OCI-LY7 (cell line): Measurements from ENCODE around the gene TOM1L2. TPM values are rescaled to one million over a fixed set of nuclear protein-coding genes. Genes with fewer than 3 reads are reported as not detected.

ENCODE experiments used
- BruUV-seq: library from RNA; stranded (reverse); fragments of 400-500 nt; replicated peaks from 2 replicates; lab custom pipeline; 2021; lab: Mats Ljungman, UMichigan
- CTCF ChIA-PET: fragments of 300-600 bp; sonication (Branson Sonifier 250); formaldehyde crosslinking; loops from one replicate; lab custom pipeline; 2022; ENCODE audit warnings: antibody characterized with exemption; ENCODE audit not compliant: unreplicated experiment; lab: Charles Lee
- POLR2A ChIA-PET: fragments of 300-600 bp; sonication (Branson Sonifier 250); formaldehyde crosslinking; loops from one replicate; lab custom pipeline; 2022; ENCODE audit warnings: antibody characterized with exemption; lab: Charles Lee
- DNase-seq: peaks from one replicate; pipeline ENCODE4 v3.0.0-alpha.2; 2015; ENCODE audit warnings: low spot score
- H2AFZ ChIP-seq: fragments of 200-600 bp; sonication (generic), shearing (Covaris generic); 2 replicates; pipeline ENCODE4 v1.6.1; 2014; ENCODE audit warnings: mild to moderate bottlenecking, antibody characterized with exemption, low read length, moderate library complexity
- H3K27ac ChIP-seq: fragments of 200-600 bp; sonication (generic); 2 replicates; pipeline ENCODE4 v1.5.1; 2014; ENCODE audit warnings: mixed run types, low read depth, mild to moderate bottlenecking, moderate library complexity, low read length, inconsistent platforms; ENCODE audit not compliant: poor library complexity, severe bottlenecking
- H3K36me3 ChIP-seq: fragments of 200-600 bp; sonication (generic); 2 replicates; pipeline ENCODE4 v1.6.1; 2014; ENCODE audit warnings: mild to moderate bottlenecking, antibody characterized with exemption, low read length, moderate library complexity, mixed read lengths; ENCODE audit not compliant: insufficient read depth
- H3K4me1 ChIP-seq: fragments of 200-600 bp; sonication (generic); 2 replicates; pipeline ENCODE4 v1.5.1; 2014; ENCODE audit warnings: mild to moderate bottlenecking, low read length; ENCODE audit not compliant: insufficient read depth, poor library complexity, severe bottlenecking
- H3K4me2 ChIP-seq: fragments of 200-600 bp; sonication (generic); 2 replicates; pipeline ENCODE4 v1.6.1; 2014; ENCODE audit warnings: mild to moderate bottlenecking, low read length
- H3K4me3 ChIP-seq: fragments of 200-600 bp; sonication (generic); 2 replicates; pipeline ENCODE4 v1.5.1; 2014; ENCODE audit warnings: mild to moderate bottlenecking, low read depth, low read length; ENCODE audit not compliant: poor library complexity, severe bottlenecking
- H3K79me2 ChIP-seq: fragments of 200-600 bp; sonication (generic); 2 replicates; pipeline ENCODE4 v1.6.1; 2016; ENCODE audit warnings: low read depth, mild to moderate bottlenecking, low read length, moderate library complexity, mixed read lengths; ENCODE audit not compliant: insufficient read depth
- H3K9me2 ChIP-seq: fragments of 200-600 bp; sonication (generic); 2 replicates; pipeline ENCODE4 v1.6.1; 2016; ENCODE audit warnings: mild to moderate bottlenecking, low read length, mixed read lengths; ENCODE audit not compliant: insufficient read depth
- H3K9me3 ChIP-seq: fragments of 200-600 bp; sonication (generic); 2 replicates; pipeline ENCODE4 v1.6.1; 2014; ENCODE audit warnings: mild to moderate bottlenecking, mixed run types, low read length, mixed read lengths
- H4K20me1 ChIP-seq: fragments of 200-600 bp; sonication (generic); 2 replicates; pipeline ENCODE4 v1.6.1; 2014; ENCODE audit warnings: mild to moderate bottlenecking, antibody characterized with exemption, low read length, moderate library complexity, mixed read lengths; ENCODE audit not compliant: insufficient read depth
- EZH2phosphoT487 ChIP-seq: fragments of 200-600 bp; sonication (generic); IDR thresholded peaks from 2 replicates; pipeline ENCODE4 v1.6.1; 2018; ENCODE audit warnings: low read depth, borderline replicate concordance, mild to moderate bottlenecking, mixed run types, antibody characterized with exemption, low read length, moderate library complexity, mixed read lengths
- intact Hi-C: fragments of 100-400 bp; cut with micrococcal nuclease; formaldehyde crosslinking; loops from one replicate; pipeline ENCODE4 v1.10.0; 2022; ENCODE audit not compliant: unreplicated experiment
- total RNA-seq, 2 experiments: library from RNA; depleted of rRNA in 1 of 2; stranded (reverse); fragments of >200 nt in 1 of 2; shearing (Covaris generic) in 1 of 2; gene quantifications; 2 replicates each; pipeline ENCODE4 v1.2.3, GENCODE V29; 2014 to 2022
- TF ChIP-seq, protein P1 (sequence below): fragments of 200-600 bp; sonication (generic); conservative IDR thresholded peaks from 2 replicates; pipeline ENCODE4 v1.5.1; 2014; ENCODE audit warnings: mild to moderate bottlenecking, antibody characterized with exemption, low read length, moderate library complexity, mixed read lengths

The TOM1L2 gene
- total RNA-seq, 2 experiments from 2014 or later: 4.9 to 14.3 TPM

DNA sequence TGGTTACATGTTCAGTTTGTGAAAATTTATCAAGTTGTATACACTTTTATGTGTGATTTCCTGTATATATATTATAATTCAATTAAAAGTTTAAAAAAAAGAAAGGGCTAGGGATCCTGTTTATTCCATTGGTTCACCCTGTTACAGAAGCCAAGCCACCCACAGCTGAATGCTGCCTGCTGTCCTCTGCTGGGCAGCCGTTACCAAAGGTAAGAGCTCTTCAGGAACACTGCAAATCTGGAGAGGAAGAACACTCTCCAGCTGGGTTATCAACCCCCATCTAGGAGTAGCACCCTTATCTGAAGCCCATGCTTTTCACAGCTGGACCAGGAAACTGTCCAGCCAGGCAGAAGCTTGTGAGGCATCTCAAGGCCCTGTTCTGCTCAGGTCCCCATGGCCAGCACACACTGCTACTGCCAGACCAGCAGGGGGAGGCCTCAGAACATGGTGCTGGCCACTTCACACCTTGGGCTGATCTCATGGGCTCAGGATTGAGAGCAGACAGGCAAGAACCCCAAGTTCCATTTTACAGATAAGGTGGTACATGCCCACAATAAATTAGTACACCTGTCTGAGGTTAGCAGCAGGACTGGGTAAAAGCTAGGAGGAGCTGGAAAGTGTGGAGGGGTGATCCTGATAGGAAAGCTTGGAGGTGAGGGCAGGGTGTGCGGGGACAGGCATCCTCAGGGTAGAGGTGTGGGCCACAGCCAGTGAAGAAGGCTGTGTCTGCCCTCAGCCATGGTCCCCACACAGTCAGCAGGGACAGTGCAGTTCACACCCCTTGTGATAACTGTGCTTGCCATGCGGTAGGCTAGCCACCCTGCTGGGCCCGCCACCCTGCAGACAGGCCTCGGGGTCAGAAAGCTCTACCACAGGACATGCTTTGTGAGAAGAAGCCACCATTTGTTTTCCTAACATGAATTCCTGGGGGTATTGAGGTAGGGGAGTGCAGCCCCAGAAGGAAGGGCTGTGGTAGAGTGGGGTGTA lies 81.1 kb downstream of the TOM1L2 start:
- no peaks in the 10 kb centered on the region for H3K9me2 ChIP-seq
- BruUV-seq: no TSS peak
- H3K4me3 ChIP-seq: no peak overlapping the region
- TF ChIP-seq, protein P1, sequence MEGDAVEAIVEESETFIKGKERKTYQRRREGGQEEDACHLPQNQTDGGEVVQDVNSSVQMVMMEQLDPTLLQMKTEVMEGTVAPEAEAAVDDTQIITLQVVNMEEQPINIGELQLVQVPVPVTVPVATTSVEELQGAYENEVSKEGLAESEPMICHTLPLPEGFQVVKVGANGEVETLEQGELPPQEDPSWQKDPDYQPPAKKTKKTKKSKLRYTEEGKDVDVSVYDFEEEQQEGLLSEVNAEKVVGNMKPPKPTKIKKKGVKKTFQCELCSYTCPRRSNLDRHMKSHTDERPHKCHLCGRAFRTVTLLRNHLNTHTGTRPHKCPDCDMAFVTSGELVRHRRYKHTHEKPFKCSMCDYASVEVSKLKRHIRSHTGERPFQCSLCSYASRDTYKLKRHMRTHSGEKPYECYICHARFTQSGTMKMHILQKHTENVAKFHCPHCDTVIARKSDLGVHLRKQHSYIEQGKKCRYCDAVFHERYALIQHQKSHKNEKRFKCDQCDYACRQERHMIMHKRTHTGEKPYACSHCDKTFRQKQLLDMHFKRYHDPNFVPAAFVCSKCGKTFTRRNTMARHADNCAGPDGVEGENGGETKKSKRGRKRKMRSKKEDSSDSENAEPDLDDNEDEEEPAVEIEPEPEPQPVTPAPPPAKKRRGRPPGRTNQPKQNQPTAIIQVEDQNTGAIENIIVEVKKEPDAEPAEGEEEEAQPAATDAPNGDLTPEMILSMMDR: peak; percentile 61
- no peak for TF ChIP-seq EZH2phosphoT487
- no peaks in the 10 kb centered on the region for H4K20me1 ChIP-seq
- no peaks in the 10 kb centered on the region for H3K9me3 ChIP-seq
- no peak overlapping the region for H3K4me2 ChIP-seq
- H3K79me2 ChIP-seq: no peaks in the 10 kb centered on the region
- H2AFZ ChIP-seq: no peak overlapping the region
- H3K4me1 ChIP-seq: peaks cover 7% of the 10 kb centered on the region
- POLR2A ChIA-PET: interaction anchor here (0.5 kb wide), 1 partner anchor 154 kb away, joined by 3 read pairs; no protein-coding TSS in a partner anchor
- CTCF ChIA-PET: interaction anchor here (1.7 kb wide), 1 partner anchor 28 kb away, joined by 6 read pairs; no protein-coding TSS in a partner anchor
- H3K27ac ChIP-seq: no peak overlapping the region
- no peaks in the 10 kb centered on the region for H3K36me3 ChIP-seq
- intact Hi-C loops: loop anchor here (2.0 kb wide), 2 partner anchors 28 to 142 kb away; no protein-coding TSS in a partner anchor
- DNase-seq: peak; percentile 43

DNA sequence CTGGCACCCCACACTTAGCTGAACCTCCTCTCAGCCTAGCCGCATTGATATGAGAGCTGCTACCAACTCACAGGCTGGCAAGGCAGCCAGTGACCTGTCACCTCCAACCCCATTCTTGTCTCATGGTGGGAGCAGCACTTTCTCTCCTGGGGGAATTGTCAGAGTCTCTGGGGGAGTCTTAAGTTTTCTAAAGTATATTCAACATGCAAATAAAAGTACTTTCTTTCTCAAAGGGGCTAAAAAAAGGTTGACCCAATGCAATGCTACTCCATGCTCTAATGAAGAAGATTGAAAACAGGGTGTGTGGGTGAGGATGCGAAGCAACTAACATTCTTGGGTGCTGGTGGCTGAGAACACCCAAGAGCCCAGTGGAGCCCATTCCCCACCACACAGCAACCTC lies 82.3 kb downstream of the TOM1L2 start:
- ChIA-PET CTCF (no interaction called here), POLR2A (interaction anchor here (0.7 kb wide), 1 partner anchor 30 kb away, joined by 3 read pairs; no protein-coding TSS in a partner anchor)
- Histone ChIP-seq H3K4me2 (0 out of 2 replicates have a peak overlapping the region, but pooled peaks have one; percentile 5), H2AFZ (no peak overlapping the region), H3K9me2 (no peaks in the 10 kb centered on the region), H3K9me3 (no peaks in the 10 kb centered on the region), H3K36me3 (no peaks in the 10 kb centered on the region), H3K27ac (no peak overlapping the region), H4K20me1 (no peaks in the 10 kb centered on the region), H3K79me2 (no peaks in the 10 kb centered on the region), H3K4me1 (peaks cover 7% of the 10 kb centered on the region), H3K4me3 (no peak overlapping the region)
- intact Hi-C loops: loop anchor here (2.0 kb wide), 2 partner anchors 29 to 143 kb away; no protein-coding TSS in a partner anchor
- BruUV-seq: no TSS peak
- TF ChIP-seq, protein P1: no peak
- TF ChIP-seq EZH2phosphoT487: no peak
- no peak for DNase-seq
